Neural cell (in vitro differentiated cells): ENCODE measurements around the gene PHACTR1.

Experiments
- EP300 ChIP-seq: fragments of 450-650 bp; conservative IDR thresholded peaks from 2 replicates; pipeline ENCODE4 v1.6.1; 2014; ENCODE audit warnings: antibody characterized with exemption, mild to moderate bottlenecking, moderate library complexity; ENCODE audit not compliant: poor library complexity, severe bottlenecking
- EZH2 ChIP-seq: fragments of 200-600, 300-800 bp; shearing (Covaris generic), sonication (generic); IDR thresholded peaks from 2 replicates; pipeline ENCODE4 v1.6.1; 2014; ENCODE audit warnings: antibody characterized with exemption, low read length, borderline replicate concordance, mild to moderate bottlenecking; ENCODE audit not compliant: insufficient read depth, poor library complexity, severe bottlenecking
- SMC3 ChIP-seq: fragments of 450-650 bp; conservative IDR thresholded peaks from 2 replicates; pipeline ENCODE4 v1.6.1; 2014; ENCODE audit warnings: antibody characterized with exemption, mild to moderate bottlenecking, moderate library complexity; ENCODE audit not compliant: poor library complexity
- TAF1 ChIP-seq: IDR thresholded peaks from 2 replicates; pipeline ENCODE4 v1.6.1; 2012; ENCODE audit warnings: low read depth
- TF ChIP-seq, protein P1 (sequence below): fragments of 450-650 bp; IDR thresholded peaks from 2 replicates; pipeline ENCODE4 v1.5.1; 2014; ENCODE audit warnings: antibody characterized with exemption, mild to moderate bottlenecking, moderate library complexity; ENCODE audit not compliant: poor library complexity, severe bottlenecking
- TF ChIP-seq, protein P2 (sequence below): IDR thresholded peaks from 2 replicates; pipeline ENCODE4 v1.6.1; 2012; ENCODE audit warnings: borderline replicate concordance

DNA sequence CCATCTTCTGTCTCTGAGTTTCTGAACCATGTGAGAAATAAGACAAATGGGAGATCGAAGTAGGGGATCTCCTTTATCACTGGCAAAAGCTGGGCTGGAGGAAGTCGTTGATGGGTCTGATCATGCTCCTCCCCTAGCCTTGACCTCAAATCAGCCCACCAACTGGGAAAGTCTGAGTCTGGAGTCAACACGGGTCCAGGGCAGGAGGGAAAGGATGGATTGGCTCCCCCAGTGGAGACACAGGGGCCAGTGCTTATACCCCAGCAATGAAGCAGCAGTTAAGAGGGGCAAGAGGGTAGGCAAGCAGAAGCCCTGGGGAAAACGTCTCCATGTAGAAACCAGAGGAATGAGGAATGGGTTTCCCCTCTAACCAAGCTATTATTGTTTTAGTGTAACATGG is 459.2 kb downstream of the PHACTR1 start:
- TF ChIP-seq, protein P1, sequence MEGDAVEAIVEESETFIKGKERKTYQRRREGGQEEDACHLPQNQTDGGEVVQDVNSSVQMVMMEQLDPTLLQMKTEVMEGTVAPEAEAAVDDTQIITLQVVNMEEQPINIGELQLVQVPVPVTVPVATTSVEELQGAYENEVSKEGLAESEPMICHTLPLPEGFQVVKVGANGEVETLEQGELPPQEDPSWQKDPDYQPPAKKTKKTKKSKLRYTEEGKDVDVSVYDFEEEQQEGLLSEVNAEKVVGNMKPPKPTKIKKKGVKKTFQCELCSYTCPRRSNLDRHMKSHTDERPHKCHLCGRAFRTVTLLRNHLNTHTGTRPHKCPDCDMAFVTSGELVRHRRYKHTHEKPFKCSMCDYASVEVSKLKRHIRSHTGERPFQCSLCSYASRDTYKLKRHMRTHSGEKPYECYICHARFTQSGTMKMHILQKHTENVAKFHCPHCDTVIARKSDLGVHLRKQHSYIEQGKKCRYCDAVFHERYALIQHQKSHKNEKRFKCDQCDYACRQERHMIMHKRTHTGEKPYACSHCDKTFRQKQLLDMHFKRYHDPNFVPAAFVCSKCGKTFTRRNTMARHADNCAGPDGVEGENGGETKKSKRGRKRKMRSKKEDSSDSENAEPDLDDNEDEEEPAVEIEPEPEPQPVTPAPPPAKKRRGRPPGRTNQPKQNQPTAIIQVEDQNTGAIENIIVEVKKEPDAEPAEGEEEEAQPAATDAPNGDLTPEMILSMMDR, result no peak
- TF ChIP-seq SMC3, result no peak
- TF ChIP-seq TAF1, result no peak
- TF ChIP-seq, protein P2, sequence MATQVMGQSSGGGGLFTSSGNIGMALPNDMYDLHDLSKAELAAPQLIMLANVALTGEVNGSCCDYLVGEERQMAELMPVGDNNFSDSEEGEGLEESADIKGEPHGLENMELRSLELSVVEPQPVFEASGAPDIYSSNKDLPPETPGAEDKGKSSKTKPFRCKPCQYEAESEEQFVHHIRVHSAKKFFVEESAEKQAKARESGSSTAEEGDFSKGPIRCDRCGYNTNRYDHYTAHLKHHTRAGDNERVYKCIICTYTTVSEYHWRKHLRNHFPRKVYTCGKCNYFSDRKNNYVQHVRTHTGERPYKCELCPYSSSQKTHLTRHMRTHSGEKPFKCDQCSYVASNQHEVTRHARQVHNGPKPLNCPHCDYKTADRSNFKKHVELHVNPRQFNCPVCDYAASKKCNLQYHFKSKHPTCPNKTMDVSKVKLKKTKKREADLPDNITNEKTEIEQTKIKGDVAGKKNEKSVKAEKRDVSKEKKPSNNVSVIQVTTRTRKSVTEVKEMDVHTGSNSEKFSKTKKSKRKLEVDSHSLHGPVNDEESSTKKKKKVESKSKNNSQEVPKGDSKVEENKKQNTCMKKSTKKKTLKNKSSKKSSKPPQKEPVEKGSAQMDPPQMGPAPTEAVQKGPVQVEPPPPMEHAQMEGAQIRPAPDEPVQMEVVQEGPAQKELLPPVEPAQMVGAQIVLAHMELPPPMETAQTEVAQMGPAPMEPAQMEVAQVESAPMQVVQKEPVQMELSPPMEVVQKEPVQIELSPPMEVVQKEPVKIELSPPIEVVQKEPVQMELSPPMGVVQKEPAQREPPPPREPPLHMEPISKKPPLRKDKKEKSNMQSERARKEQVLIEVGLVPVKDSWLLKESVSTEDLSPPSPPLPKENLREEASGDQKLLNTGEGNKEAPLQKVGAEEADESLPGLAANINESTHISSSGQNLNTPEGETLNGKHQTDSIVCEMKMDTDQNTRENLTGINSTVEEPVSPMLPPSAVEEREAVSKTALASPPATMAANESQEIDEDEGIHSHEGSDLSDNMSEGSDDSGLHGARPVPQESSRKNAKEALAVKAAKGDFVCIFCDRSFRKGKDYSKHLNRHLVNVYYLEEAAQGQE, result no peak
- no peak for TF ChIP-seq EP300
- TF ChIP-seq EZH2, result no peak
